Cardiac fibroblast (primary cell): ENCODE measurements around the gene P2RY1.

ENCODE experiments used
- DNase-seq, 2 donors: peaks; one replicate each; pipeline versions ENCODE4 v3.0.0 to v3.0.0-alpha.2; 2010; ENCODE audit warnings: low read depth in 2 of 2
- H3K4me3 ChIP-seq, 2 donors: replicated peaks in 1 of 2; 1 replicate in 1 of 2; 2 replicates in 1 of 2; pipeline ENCODE4 v1.5.1; 2011; ENCODE audit warnings: low read depth in 2 of 2, low read length in 2 of 2, mild to moderate bottlenecking in 2 of 2, moderate library complexity in 1 of 2
- TF ChIP-seq, protein P1 (sequence below): IDR thresholded peaks from one replicate; pipeline ENCODE4 v1.5.1; 2011; ENCODE audit warnings: low read depth, mild to moderate bottlenecking, low read length, inconsistent platforms

Gene P2RY1

DNA sequence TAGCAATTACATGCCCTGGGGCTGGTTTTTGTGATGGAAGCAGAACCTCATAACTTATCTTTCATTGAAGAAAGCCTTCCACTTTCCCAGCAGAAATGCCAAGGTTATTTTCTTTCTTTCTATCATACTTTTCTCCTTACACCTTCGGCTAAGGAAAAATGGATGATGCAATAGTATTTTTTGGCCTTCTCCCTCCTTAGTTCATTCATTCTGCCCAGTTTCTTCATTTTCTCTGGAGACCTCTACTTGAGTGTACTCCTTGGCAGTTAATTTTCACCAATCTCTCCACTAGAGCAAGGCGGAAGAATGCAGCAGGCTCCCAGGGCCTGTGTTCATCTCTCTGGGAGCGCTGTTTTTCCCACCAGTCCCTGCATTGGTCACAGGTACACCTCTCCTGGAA, 7.6 kb upstream of the P2RY1 start:
- no peak for DNase-seq
- no peak overlapping the region for H3K4me3 ChIP-seq
- TF ChIP-seq, protein P1, sequence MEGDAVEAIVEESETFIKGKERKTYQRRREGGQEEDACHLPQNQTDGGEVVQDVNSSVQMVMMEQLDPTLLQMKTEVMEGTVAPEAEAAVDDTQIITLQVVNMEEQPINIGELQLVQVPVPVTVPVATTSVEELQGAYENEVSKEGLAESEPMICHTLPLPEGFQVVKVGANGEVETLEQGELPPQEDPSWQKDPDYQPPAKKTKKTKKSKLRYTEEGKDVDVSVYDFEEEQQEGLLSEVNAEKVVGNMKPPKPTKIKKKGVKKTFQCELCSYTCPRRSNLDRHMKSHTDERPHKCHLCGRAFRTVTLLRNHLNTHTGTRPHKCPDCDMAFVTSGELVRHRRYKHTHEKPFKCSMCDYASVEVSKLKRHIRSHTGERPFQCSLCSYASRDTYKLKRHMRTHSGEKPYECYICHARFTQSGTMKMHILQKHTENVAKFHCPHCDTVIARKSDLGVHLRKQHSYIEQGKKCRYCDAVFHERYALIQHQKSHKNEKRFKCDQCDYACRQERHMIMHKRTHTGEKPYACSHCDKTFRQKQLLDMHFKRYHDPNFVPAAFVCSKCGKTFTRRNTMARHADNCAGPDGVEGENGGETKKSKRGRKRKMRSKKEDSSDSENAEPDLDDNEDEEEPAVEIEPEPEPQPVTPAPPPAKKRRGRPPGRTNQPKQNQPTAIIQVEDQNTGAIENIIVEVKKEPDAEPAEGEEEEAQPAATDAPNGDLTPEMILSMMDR: no peak

DNA sequence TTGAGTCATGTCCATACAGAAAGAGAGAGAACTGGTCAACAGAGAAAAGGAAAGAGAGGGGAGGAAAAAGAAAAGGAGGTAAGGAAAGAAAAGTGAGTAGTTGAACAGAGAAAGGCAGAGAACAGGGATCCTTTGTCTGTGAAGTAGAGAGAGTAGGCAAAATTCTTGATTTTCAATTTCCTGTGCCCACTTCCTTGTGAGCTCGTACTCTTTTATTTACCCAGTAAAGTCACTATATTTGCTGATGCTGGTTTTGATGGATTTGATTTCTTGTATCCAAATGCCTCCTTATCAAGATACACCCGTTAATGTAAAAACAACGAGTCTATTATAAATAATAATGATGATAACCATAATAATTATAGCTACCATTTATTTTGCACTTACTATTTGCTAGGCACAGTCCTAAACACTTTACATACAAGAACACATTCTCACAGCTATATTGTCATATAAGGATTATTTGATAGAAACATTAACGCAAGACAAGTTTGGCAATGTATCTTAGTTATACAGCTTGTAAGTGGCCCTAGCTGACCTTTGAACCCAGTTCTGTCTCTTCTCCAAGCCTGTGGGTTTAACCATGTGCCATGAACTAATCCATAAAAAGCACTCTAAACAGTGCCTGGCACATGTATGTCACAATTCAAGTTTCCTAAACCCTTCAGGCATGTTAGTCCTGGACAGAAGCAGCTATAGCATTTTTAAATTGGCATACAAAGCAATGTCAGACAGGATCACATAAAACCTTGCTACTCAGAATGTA, 6.7 kb upstream of the P2RY1 start:
- TF ChIP-seq, protein P1: no peak
- no peak overlapping the region for H3K4me3 ChIP-seq
- DNase-seq: no peak

DNA sequence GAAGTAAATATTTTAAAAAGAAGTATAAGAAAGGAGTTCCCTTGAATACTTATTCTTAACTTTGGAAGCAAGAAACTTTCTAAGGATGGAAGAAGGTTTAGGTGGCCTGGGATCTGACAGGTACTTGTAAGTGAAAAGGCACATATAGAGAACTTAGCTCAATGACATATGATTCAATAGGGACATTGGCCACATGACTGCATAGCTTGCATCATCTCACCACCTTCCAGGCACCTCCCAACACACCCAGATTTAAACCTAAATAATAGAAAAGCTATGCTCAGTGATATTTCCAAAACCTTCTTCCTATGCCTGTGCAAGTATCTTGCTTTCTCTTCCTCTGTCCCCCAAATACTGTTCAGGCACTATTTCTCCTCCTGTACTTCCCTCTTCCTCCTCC, 4.7 kb upstream of the P2RY1 start:
- no peak overlapping the region for H3K4me3 ChIP-seq
- TF ChIP-seq, protein P1: no peak
- no peak for DNase-seq

DNA sequence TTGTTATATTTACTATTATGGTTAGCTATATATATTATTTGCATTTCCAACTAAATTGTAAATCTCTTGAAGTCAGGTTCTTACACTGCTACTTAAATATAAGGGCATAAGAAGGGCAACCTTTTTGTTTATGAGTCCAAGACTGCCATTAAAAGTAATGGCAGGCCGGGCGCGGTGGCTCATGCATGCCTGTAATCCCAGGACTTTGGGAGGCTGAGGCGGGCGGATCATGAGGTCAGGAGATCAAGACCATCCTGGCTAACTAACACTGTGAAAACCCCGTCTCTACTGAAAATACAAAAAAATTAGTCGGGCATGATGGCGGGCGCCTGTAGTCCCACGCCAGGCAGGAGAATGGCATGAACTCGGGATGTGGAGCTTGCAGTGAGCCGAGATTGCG, 2.9 kb upstream of the P2RY1 start:
- TF ChIP-seq, protein P1: no peak
- H3K4me3 ChIP-seq: no peak overlapping the region
- DNase-seq: no peak

DNA sequence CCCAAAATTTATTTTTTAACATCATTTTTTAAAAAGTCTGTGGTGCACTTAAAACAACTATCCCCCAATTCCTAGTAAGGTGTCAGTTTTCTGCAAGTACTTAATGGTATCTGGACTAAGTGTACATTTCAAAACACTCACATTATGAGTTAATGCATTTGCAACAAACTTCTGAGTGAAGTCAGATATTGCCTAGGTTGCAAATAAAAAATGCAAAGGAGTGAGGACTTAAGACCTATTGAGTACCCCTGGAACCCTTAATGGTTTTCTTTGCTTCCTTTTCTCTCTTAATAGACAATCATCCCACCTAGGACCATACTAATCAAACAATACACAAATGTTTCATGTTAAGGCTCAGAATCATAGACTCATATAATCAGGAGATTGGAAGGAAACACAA, 1.8 kb upstream of the P2RY1 start:
- no peak for DNase-seq
- H3K4me3 ChIP-seq: no peak overlapping the region
- TF ChIP-seq, protein P1: no peak

DNA sequence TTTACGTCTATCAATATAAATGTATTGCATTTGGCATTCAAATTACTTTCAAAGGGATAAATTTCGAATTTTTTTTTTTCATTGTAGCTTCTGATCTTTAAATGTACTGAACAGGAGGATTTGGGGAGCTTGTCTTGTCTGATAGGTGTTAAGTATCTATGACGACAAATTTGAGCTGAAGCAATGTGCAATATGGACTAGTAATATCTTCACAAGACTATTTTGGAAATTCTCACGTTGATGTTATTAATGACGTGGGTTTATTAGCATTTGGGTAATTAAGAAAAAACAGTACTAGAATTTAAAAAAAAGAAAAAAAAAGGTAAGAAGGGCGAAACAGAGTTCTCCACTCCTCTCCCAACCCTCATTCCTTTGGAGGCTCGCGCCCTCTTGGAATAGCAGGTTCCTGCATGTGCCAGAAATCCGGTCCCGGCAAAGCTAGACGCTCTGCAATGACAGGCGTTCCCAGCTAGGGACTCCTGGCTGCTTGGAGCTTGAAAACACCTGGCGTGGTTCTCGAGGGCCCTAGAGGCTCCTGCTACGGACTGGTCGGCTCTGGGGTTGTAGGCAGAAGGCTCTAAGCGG, 648 bp upstream of the P2RY1 start:
- TF ChIP-seq, protein P1: peak; percentile 14
- no peak for DNase-seq
- peak overlapping the region; percentile 66 to 75 for H3K4me3 ChIP-seq
